Endodermal cell (in vitro differentiated cells): ENCODE results near the gene APOBEC3A. TPM values are rescaled to one million over a fixed set of nuclear protein-coding genes. Genes with fewer than 3 reads are reported as not detected.
"Not testable (repeated sequence)": the region's sequence is repeated elsewhere in the genome, so short reads cannot be mapped to it uniquely, and the experiment has no call there.

Experiments used
- DNase-seq: peaks from one replicate; pipeline ENCODE4 v3.0.0-alpha.2; 2017
- H3K27ac ChIP-seq: 2 replicates; pipeline ENCODE4 v1.5.1; 2013; ENCODE audit warnings: mild to moderate bottlenecking, low read depth, low read length, moderate library complexity
- H3K27me3 ChIP-seq: 2 replicates; pipeline ENCODE4 v1.6.1; 2013; ENCODE audit warnings: mild to moderate bottlenecking, low read length, moderate library complexity; ENCODE audit not compliant: insufficient read depth, control insufficient read depth, poor library complexity, severe bottlenecking
- H3K36me3 ChIP-seq: 2 replicates; pipeline ENCODE4 v1.7.0; 2013; ENCODE audit warnings: mild to moderate bottlenecking, low read length, moderate library complexity; ENCODE audit not compliant: control insufficient read depth, insufficient read depth
- H3K4me1 ChIP-seq: one replicate; pipeline ENCODE4 v1.7.0; 2013; ENCODE audit warnings: low read length; ENCODE audit not compliant: control insufficient read depth, insufficient read depth
- H3K4me3 ChIP-seq: 2 replicates; pipeline ENCODE4 v1.5.1; 2013; ENCODE audit warnings: mild to moderate bottlenecking, low read length, moderate library complexity
- H3K9ac ChIP-seq: 2 replicates; pipeline ENCODE4 v1.6.1; 2013; ENCODE audit warnings: mild to moderate bottlenecking, low read length, moderate library complexity; ENCODE audit not compliant: poor library complexity, severe bottlenecking; ENCODE audit errors: extremely low read depth
- H3K9me3 ChIP-seq: 2 replicates; pipeline ENCODE4 v1.6.1; 2013; ENCODE audit warnings: mild to moderate bottlenecking, low read length, moderate library complexity; ENCODE audit not compliant: control insufficient read depth
- H3K27ac Mint-ChIP-seq: 2 replicates; pipeline ENCODE4 v1.8.0; 2020; ENCODE audit warnings: mixed read lengths
- H3K27me3 Mint-ChIP-seq: 2 replicates; pipeline ENCODE4 v1.8.0; 2021; ENCODE audit warnings: mild to moderate bottlenecking, mixed read lengths; ENCODE audit not compliant: insufficient read depth
- H3K36me3 Mint-ChIP-seq: 2 replicates; pipeline ENCODE4 v1.8.0; 2020; ENCODE audit warnings: low read depth, mixed read lengths
- H3K4me1 Mint-ChIP-seq: 2 replicates; pipeline ENCODE4 v1.8.0; 2020; ENCODE audit warnings: mixed read lengths
- H3K4me3 Mint-ChIP-seq: 2 replicates; pipeline ENCODE4 v1.8.0; 2020; ENCODE audit warnings: mild to moderate bottlenecking, moderate library complexity, mixed read lengths
- H3K9me3 Mint-ChIP-seq: 2 replicates; pipeline ENCODE4 v1.8.0; 2020; ENCODE audit warnings: mild to moderate bottlenecking, mixed read lengths
- CTCF ChIP-seq: fragments of 200-600 bp; sonication (generic); conservative IDR thresholded peaks from 2 replicates; pipeline ENCODE4 v1.5.0; 2021; ENCODE audit warnings: antibody characterized with exemption, mild to moderate bottlenecking
- WGBS, 2 experiments: methylation state at CpG; one replicate each; pipeline versions ENCODE4 v1.1.5 to v1.1.7; 2013; ENCODE audit warnings: missing lambda C conversion rate in 2 of 2, mixed read lengths in 1 of 2; ENCODE audit not compliant: insufficient coverage in 1 of 2, insufficient read length in 1 of 2; 5-methylcytosine and 5-hydroxymethylcytosine counted together
- total RNA-seq, 2 donors: library from RNA; stranded (reverse); fragmentation: NEBNext Ultra II Directional in 1 of 2; extraction: Animal tissue kit (Norgen Biotek cat#: 25700) in 1 of 2; gene quantifications; 2 replicates in 1 of 2; 3 replicates in 1 of 2; pipeline ENCODE4 v1.2.1, GENCODE V29; 2021

The APOBEC3A gene
- total RNA-seq, 2 donors from 2014 or later: not detected

GRCh38 chr22:38943201-38943600 lies 14.2 kb upstream of the APOBEC3A start:
- H3K27me3 ChIP-seq: no peaks in the 10 kb centered on the region
- no peaks in the 10 kb centered on the region for H3K36me3 Mint-ChIP-seq
- no peak overlapping the region for H3K27ac ChIP-seq
- no peak overlapping the region for H3K9ac ChIP-seq
- no peak overlapping the region for H3K27ac Mint-ChIP-seq
- peak; percentile 71 for TF ChIP-seq CTCF
- no peak overlapping the region for H3K4me3 ChIP-seq
- H3K36me3 ChIP-seq: no peaks in the 10 kb centered on the region
- DNase-seq: no peak
- 70 to 88% methylated on average over 7 to 9 of the region's 9 CpGs for WGBS, 2 experiments
- H3K9me3 Mint-ChIP-seq: no peaks in the 10 kb centered on the region
- H3K4me3 Mint-ChIP-seq: no peak overlapping the region
- no peaks in the 10 kb centered on the region for H3K4me1 ChIP-seq
- H3K27me3 Mint-ChIP-seq: peaks cover 14% of the 10 kb centered on the region
- no peaks in the 10 kb centered on the region for H3K9me3 ChIP-seq
- no peaks in the 10 kb centered on the region for H3K4me1 Mint-ChIP-seq

- Mint-ChIP-seq H3K4me3 (no peak overlapping the region), H3K36me3 (no peaks in the 10 kb centered on the region), H3K9me3 (no peaks in the 10 kb centered on the region), H3K27me3 (peaks cover 16% of the 10 kb centered on the region), H3K27ac (no peak overlapping the region), H3K4me1 (no peaks in the 10 kb centered on the region)
- Histone ChIP-seq H3K36me3 (no peaks in the 10 kb centered on the region), H3K9me3 (no peaks in the 10 kb centered on the region), H3K9ac (no peak overlapping the region), H3K4me3 (no peak overlapping the region), H3K27me3 (no peaks in the 10 kb centered on the region), H3K4me1 (no peaks in the 10 kb centered on the region), H3K27ac (no peak overlapping the region)
- 71 to 82% methylated on average over 2 of the region's 3 CpGs for WGBS, 2 experiments
- TF ChIP-seq CTCF: no peak
- no peak for DNase-seq
Observed at GRCh38 chr22:38943882-38944281, 13.5 kb upstream of the APOBEC3A start.

GRCh38 chr22:38944653-38945052 lies 12.8 kb upstream of the APOBEC3A start:
- no peaks in the 10 kb centered on the region for H3K4me1 Mint-ChIP-seq
- whole genome bisulfite sequencing, 2 experiments: 90 to 98% methylated on average over 4 to 7 of the region's 7 CpGs
- H3K36me3 ChIP-seq: no peaks in the 10 kb centered on the region
- no peak for TF ChIP-seq CTCF
- H3K27ac ChIP-seq: no peak overlapping the region
- H3K9ac ChIP-seq: no peak overlapping the region
- H3K36me3 Mint-ChIP-seq: no peaks in the 10 kb centered on the region
- no peaks in the 10 kb centered on the region for H3K4me1 ChIP-seq
- no peak for DNase-seq
- H3K27me3 ChIP-seq: no peaks in the 10 kb centered on the region
- H3K27ac Mint-ChIP-seq: no peak overlapping the region
- H3K9me3 ChIP-seq: no peaks in the 10 kb centered on the region
- H3K9me3 Mint-ChIP-seq: no peaks in the 10 kb centered on the region
- H3K27me3 Mint-ChIP-seq: peaks cover 17% of the 10 kb centered on the region
- no peak overlapping the region for H3K4me3 ChIP-seq
- H3K4me3 Mint-ChIP-seq: no peak overlapping the region

GRCh38 chr22:38945706-38946338 lies 11.6 kb upstream of the APOBEC3A start:
- not testable (repeated sequence) for H3K9me3 Mint-ChIP-seq, H3K27ac Mint-ChIP-seq, H3K4me1 Mint-ChIP-seq, H3K4me3 Mint-ChIP-seq, H3K36me3 Mint-ChIP-seq, H3K4me3 ChIP-seq, H3K36me3 ChIP-seq, H3K27me3 ChIP-seq, DNase-seq, H3K9ac ChIP-seq, H3K9me3 ChIP-seq, H3K27ac ChIP-seq, H3K4me1 ChIP-seq
- peaks cover 17% of the 10 kb centered on the region for H3K27me3 Mint-ChIP-seq
